Chondrocyte (in vitro differentiated cells): ENCODE measurements around the gene THUMPD3. TPM values are rescaled to one million over a fixed set of nuclear protein-coding genes. Genes with fewer than 3 reads are reported as not detected.

Source experiments
- DNase-seq: peaks from one replicate; pipeline ENCODE4 v3.0.0; 2021; ENCODE audit warnings: mixed read lengths, low spot score
- H3K27ac Mint-ChIP-seq: one replicate; pipeline ENCODE4 v1.8.0; 2021; ENCODE audit warnings: mild to moderate bottlenecking, moderate library complexity, mixed read lengths; ENCODE audit not compliant: unreplicated experiment
- H3K27me3 Mint-ChIP-seq: 2 replicates; pipeline ENCODE4 v1.8.0; 2021; ENCODE audit warnings: low read depth, mixed read lengths
- H3K36me3 Mint-ChIP-seq: 2 replicates; pipeline ENCODE4 v1.8.0; 2021; ENCODE audit warnings: low read depth, mixed read lengths
- H3K4me1 Mint-ChIP-seq: 2 replicates; pipeline ENCODE4 v1.8.0; 2021; ENCODE audit warnings: low read depth, mild to moderate bottlenecking, mixed read lengths
- H3K4me3 Mint-ChIP-seq: one replicate; pipeline ENCODE4 v1.8.0; 2021; ENCODE audit warnings: mild to moderate bottlenecking, moderate library complexity, mixed read lengths; ENCODE audit not compliant: unreplicated experiment
- H3K9me3 Mint-ChIP-seq: 2 replicates; pipeline ENCODE4 v1.8.0; 2021; ENCODE audit warnings: low read depth, mixed read lengths
- total RNA-seq: library from RNA; stranded (reverse); gene quantifications from 3 replicates; pipeline ENCODE4 v1.2.1, GENCODE V29; 2021
- TF ChIP-seq, protein P1 (sequence below): fragments of 200-600 bp; sonication (generic); IDR thresholded peaks from 2 replicates; pipeline ENCODE4 v1.5.0; 2021; ENCODE audit warnings: antibody characterized with exemption, mild to moderate bottlenecking, moderate library complexity

The THUMPD3 gene
- total RNA-seq, 1 donor from 2014 or later: 41.7 TPM

DNA sequence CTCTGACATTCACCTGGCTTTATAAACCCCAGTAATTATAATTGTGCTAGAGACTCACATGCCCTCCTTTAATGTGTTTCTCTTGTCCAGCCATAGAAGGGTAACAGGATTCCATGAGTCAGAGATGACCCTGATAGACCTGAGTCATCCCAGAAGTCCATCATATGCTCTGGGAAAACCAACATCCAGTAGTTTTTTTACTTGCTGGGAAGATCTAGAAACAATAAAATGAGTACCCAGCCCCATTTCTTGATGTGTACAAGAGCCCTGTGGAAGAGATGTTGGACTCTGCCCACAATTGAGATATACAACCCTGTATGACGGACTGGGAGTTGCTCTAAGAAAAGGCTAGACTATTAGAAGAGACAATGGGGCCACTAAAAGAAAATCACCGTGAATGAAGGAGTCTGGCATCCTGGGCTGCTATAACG is 22.4 kb upstream of the THUMPD3 start:
- TF ChIP-seq, protein P1, sequence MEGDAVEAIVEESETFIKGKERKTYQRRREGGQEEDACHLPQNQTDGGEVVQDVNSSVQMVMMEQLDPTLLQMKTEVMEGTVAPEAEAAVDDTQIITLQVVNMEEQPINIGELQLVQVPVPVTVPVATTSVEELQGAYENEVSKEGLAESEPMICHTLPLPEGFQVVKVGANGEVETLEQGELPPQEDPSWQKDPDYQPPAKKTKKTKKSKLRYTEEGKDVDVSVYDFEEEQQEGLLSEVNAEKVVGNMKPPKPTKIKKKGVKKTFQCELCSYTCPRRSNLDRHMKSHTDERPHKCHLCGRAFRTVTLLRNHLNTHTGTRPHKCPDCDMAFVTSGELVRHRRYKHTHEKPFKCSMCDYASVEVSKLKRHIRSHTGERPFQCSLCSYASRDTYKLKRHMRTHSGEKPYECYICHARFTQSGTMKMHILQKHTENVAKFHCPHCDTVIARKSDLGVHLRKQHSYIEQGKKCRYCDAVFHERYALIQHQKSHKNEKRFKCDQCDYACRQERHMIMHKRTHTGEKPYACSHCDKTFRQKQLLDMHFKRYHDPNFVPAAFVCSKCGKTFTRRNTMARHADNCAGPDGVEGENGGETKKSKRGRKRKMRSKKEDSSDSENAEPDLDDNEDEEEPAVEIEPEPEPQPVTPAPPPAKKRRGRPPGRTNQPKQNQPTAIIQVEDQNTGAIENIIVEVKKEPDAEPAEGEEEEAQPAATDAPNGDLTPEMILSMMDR: no peak
- H3K27ac Mint-ChIP-seq: no peak overlapping the region
- H3K36me3 Mint-ChIP-seq: no peaks in the 10 kb centered on the region
- no peak for DNase-seq
- no peaks in the 10 kb centered on the region for H3K9me3 Mint-ChIP-seq
- peaks cover 13% of the 10 kb centered on the region for H3K4me1 Mint-ChIP-seq
- no peak overlapping the region for H3K4me3 Mint-ChIP-seq
- no peaks in the 10 kb centered on the region for H3K27me3 Mint-ChIP-seq

DNA sequence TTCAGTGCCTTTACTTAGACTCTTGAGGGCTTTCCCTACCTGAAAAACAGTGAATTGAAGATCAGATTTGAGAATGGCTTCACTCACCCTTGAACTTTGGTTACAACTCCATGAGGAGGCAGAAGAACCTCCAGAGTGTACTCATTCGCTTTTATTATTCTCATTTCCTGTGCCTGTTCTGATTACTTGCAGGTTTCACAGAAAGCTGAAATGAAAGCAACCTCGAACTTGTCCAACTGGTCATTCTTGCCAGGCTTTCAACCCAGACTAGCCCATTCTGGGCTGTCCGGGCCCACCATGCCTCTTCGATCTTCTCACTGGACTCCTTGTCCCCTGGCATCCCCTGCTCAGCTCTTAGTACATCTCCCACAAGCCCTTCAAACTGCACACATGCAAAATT is 20.2 kb upstream of the THUMPD3 start:
- Mint-ChIP-seq H3K4me3 (no peak overlapping the region), H3K9me3 (no peaks in the 10 kb centered on the region), H3K27me3 (no peaks in the 10 kb centered on the region), H3K36me3 (no peaks in the 10 kb centered on the region), H3K27ac (no peak overlapping the region), H3K4me1 (peaks cover 13% of the 10 kb centered on the region)
- DNase-seq: no peak
- TF ChIP-seq, protein P1: no peak

DNA sequence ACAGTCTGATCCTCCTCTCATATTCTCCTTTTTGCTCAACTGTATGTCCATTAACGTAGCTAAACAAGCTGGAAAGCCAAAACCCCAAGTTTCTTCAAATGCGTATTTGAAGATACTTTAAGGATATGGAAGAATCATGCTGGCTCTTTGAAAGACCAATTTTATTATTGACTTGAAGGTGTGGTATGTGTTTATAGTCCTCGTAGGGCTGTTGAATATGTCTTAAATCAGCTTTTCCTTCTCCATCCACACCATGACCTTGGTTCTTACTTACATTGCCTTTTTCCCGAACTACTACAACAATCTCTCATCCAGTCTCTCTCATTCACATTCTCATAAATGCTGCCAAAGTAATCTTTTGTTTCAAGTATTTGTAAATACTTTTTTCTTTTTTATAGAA is 19.7 kb upstream of the THUMPD3 start:
- H3K36me3 Mint-ChIP-seq: no peaks in the 10 kb centered on the region
- TF ChIP-seq, protein P1: no peak
- no peaks in the 10 kb centered on the region for H3K27me3 Mint-ChIP-seq
- DNase-seq: no peak
- H3K4me1 Mint-ChIP-seq: peaks cover 15% of the 10 kb centered on the region
- H3K9me3 Mint-ChIP-seq: no peaks in the 10 kb centered on the region
- H3K27ac Mint-ChIP-seq: no peak overlapping the region
- H3K4me3 Mint-ChIP-seq: no peak overlapping the region

GRCh38 chr3:9345041-9345440 is 17.8 kb upstream of the THUMPD3 start:
- Mint-ChIP-seq H3K27ac (no peak overlapping the region), H3K4me3 (no peak overlapping the region), H3K36me3 (no peaks in the 10 kb centered on the region), H3K4me1 (peaks cover 20% of the 10 kb centered on the region), H3K27me3 (no peaks in the 10 kb centered on the region), H3K9me3 (no peaks in the 10 kb centered on the region)
- TF ChIP-seq, protein P1: no peak
- DNase-seq: no peak

GRCh38 chr3:9346141-9346540 is 16.7 kb upstream of the THUMPD3 start:
- Mint-ChIP-seq H3K36me3 (no peaks in the 10 kb centered on the region), H3K4me1 (peaks cover 16% of the 10 kb centered on the region), H3K27me3 (no peaks in the 10 kb centered on the region), H3K27ac (no peak overlapping the region), H3K4me3 (no peak overlapping the region), H3K9me3 (no peaks in the 10 kb centered on the region)
- DNase-seq: no peak
- TF ChIP-seq, protein P1: no peak
